HG03280 (cell line): ENCODE measurements around the gene PPP2R2B.

Experiments
- ATAC-seq: cut with Tn5 transposase; IDR thresholded peaks from one replicate; pipeline ENCODE4 v1.9.1; 2021; ENCODE audit warnings: mild to moderate bottlenecking, moderate library complexity; ENCODE audit not compliant: unreplicated experiment

The PPP2R2B gene

GRCh38 chr5:146828385-146828784 lies 50.2 kb downstream of the PPP2R2B start:
- ATAC-seq: no peak

- no peak for ATAC-seq
Observed at GRCh38 chr5:146827901-146828300, 50.7 kb downstream of the PPP2R2B start.

- ATAC-seq: no peak
Observed at GRCh38 chr5:146825033-146825432, 53.5 kb downstream of the PPP2R2B start.

- ATAC-seq: no peak
Observed at GRCh38 chr5:146821732-146822131, 56.8 kb downstream of the PPP2R2B start.

- ATAC-seq: no peak
Observed at GRCh38 chr5:146820987-146821386, 57.6 kb downstream of the PPP2R2B start.

GRCh38 chr5:146818822-146819221 lies 59.7 kb downstream of the PPP2R2B start:
- no peak for ATAC-seq

GRCh38 chr5:146817973-146818372 lies 60.6 kb downstream of the PPP2R2B start:
- ATAC-seq: no peak

GRCh38 chr5:146816775-146817387 lies 61.7 kb downstream of the PPP2R2B start:
- no peak for ATAC-seq

- ATAC-seq: no peak
Observed at GRCh38 chr5:146815411-146815810, 63.1 kb downstream of the PPP2R2B start.

- no peak for ATAC-seq
Observed at GRCh38 chr5:146813346-146814157, 65.0 kb downstream of the PPP2R2B start.

- no peak for ATAC-seq
Observed at GRCh38 chr5:146805081-146805480, 73.5 kb downstream of the PPP2R2B start.

GRCh38 chr5:146802945-146803522 lies 75.5 kb downstream of the PPP2R2B start:
- ATAC-seq: no peak

- no peak for ATAC-seq
Observed at GRCh38 chr5:146799671-146800070, 78.9 kb downstream of the PPP2R2B start.

- no peak for ATAC-seq
Observed at GRCh38 chr5:146799231-146799630, 79.3 kb downstream of the PPP2R2B start.

GRCh38 chr5:146797658-146798057 lies 80.9 kb downstream of the PPP2R2B start:
- ATAC-seq: no peak

- no peak for ATAC-seq
Observed at GRCh38 chr5:146796911-146797310, 81.6 kb downstream of the PPP2R2B start.

GRCh38 chr5:146796144-146796543 lies 82.4 kb downstream of the PPP2R2B start:
- ATAC-seq: no peak

- no peak for ATAC-seq
Observed at GRCh38 chr5:146794326-146795029, 84.1 kb downstream of the PPP2R2B start.

GRCh38 chr5:146793709-146794108 lies 84.8 kb downstream of the PPP2R2B start:
- no peak for ATAC-seq

GRCh38 chr5:146791471-146791870 lies 87.1 kb downstream of the PPP2R2B start:
- ATAC-seq: no peak
